ENCODE measurements around the gene ACO2.

GRCh38 chr22:41575533-41575932, 106.6 kb downstream of the ACO2 start:
- TF ChIP-seq BCL11A (IDR thresholded peaks at IDR 0.05; ENCODE audit: low read depth, low read length) (no peak), KDM1A (IDR thresholded peaks at IDR 0.05; ENCODE audit: borderline replicate concordance) (no peak), RBBP5 (conservative IDR thresholded peaks at IDR 0.05) (no peak)

All from GM12878 (cell line).